Body of pancreas (tissue), 4 donors: ENCODE measurements around the gene ABL1.

Experiments used
- POLR2A ChIP-seq, 3 donors: fragments of 450-650 bp; IDR thresholded peaks; one replicate each; pipeline ENCODE4 v1.6.1; 2016; ENCODE audit warnings: antibody characterized with exemption in 3 of 3, mild to moderate bottlenecking in 2 of 3
- TF ChIP-seq, protein P1 (sequence below), 7 experiments: fragments of 450-650 bp in 4 of 7; fragments of 200-600 bp in 3 of 7; sonication (generic) in 3 of 7; IDR thresholded peaks; one replicate each; pipeline ENCODE4 v1.5.1; 2016 to 2019; ENCODE audit warnings: antibody characterized with exemption in 7 of 7

DNA sequence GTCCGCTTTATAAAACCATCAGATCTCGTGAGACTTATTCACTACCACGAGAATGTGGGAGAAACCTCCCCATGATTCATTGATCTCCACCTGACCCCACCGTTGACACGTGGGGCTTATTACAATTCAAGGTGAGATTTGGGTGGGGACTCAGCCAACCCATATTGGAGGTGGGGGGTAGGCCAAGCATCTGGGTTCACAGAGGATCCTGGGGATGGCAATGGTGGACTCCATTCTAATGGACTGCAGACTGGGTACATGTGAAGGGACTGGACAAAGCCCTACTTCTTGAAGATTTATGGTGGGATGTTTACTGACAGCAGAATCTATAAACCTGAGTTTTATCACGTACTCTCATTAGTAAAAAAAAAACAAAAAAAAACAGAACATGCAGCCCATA is 46.5 kb downstream of the ABL1 start:
- TF ChIP-seq POLR2A (IDR thresholded peaks at IDR 0.05) = no peak
- TF ChIP-seq, protein P1, sequence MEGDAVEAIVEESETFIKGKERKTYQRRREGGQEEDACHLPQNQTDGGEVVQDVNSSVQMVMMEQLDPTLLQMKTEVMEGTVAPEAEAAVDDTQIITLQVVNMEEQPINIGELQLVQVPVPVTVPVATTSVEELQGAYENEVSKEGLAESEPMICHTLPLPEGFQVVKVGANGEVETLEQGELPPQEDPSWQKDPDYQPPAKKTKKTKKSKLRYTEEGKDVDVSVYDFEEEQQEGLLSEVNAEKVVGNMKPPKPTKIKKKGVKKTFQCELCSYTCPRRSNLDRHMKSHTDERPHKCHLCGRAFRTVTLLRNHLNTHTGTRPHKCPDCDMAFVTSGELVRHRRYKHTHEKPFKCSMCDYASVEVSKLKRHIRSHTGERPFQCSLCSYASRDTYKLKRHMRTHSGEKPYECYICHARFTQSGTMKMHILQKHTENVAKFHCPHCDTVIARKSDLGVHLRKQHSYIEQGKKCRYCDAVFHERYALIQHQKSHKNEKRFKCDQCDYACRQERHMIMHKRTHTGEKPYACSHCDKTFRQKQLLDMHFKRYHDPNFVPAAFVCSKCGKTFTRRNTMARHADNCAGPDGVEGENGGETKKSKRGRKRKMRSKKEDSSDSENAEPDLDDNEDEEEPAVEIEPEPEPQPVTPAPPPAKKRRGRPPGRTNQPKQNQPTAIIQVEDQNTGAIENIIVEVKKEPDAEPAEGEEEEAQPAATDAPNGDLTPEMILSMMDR (IDR thresholded peaks at IDR 0.05) = no peak
